B cell (primary cell): ENCODE measurements around the gene SDR42E1. TPM values are rescaled to one million over a fixed set of nuclear protein-coding genes. Genes with fewer than 3 reads are reported as not detected.

Experiments used
- ATAC-seq: fragments of 200-7000 bp; cut with Tn5 transposase; one replicate; pipeline ENCODE4 v1.10.0; 2021; ENCODE audit warnings: low read depth, mild to moderate bottlenecking, moderate number of reproducible peaks, moderate library complexity
- CTCF ChIA-PET: fragments of 350-600 bp; sonication (Branson Sonifier 250); formaldehyde crosslinking; loops from one replicate; lab custom pipeline; 2021; ENCODE audit warnings: antibody characterized with exemption, inconsistent platforms; lab: Charles Lee
- POLR2A ChIA-PET: fragments of 350-600 bp; sonication (Branson Sonifier 250); formaldehyde crosslinking; loops from one replicate; lab custom pipeline; 2021; ENCODE audit warnings: antibody characterized with exemption; lab: Charles Lee
- DNase-seq: peaks from one replicate; pipeline ENCODE4 v3.0.0; 2013
- H2AFZ ChIP-seq: 2 replicates; pipeline ENCODE4 v1.6.1; 2012; ENCODE audit warnings: mild to moderate bottlenecking, low read depth, low read length; ENCODE audit not compliant: insufficient read depth, poor library complexity, severe bottlenecking
- H3K27ac ChIP-seq, 2 donors: 1 replicate in 1 of 2; 2 replicates in 1 of 2; pipeline ENCODE4 v1.5.1; 2012 to 2013; ENCODE audit warnings: low read length in 2 of 2, mild to moderate bottlenecking in 2 of 2, moderate library complexity in 1 of 2
- H3K27me3 ChIP-seq, 4 experiments: fragments of 200-600 bp in 1 of 4; sonication (generic) in 1 of 4; replicated peaks in 1 of 4; 1 replicate in 2 of 4; 2 replicates in 2 of 4; pipeline versions ENCODE4 v1.6.1 to v1.7.0; 2013 to 2016; ENCODE audit warnings: low read length in 3 of 4, mild to moderate bottlenecking in 2 of 4, mixed read lengths in 1 of 4, moderate library complexity in 1 of 4; ENCODE audit not compliant: insufficient read depth in 4 of 4, control insufficient read depth in 3 of 4; ENCODE audit errors: control extremely low read depth in 1 of 4
- H3K36me3 ChIP-seq, 2 experiments: replicated peaks in 1 of 2; 1 replicate in 1 of 2; 2 replicates in 1 of 2; pipeline versions ENCODE4 v1.6.1 to v1.7.1; 2013; ENCODE audit warnings: low read length in 1 of 2; ENCODE audit not compliant: insufficient read depth in 2 of 2, control insufficient read depth in 1 of 2; ENCODE audit errors: control extremely low read depth in 1 of 2, extremely low read depth in 1 of 2
- H3K4me1 ChIP-seq, 2 donors: fragments of 200-600 bp in 1 of 2; sonication (generic) in 1 of 2; 1 replicate in 1 of 2; 2 replicates in 1 of 2; pipeline versions ENCODE4 v1.5.1 to v1.6.1; 2013 to 2017; ENCODE audit warnings: low read length in 2 of 2; ENCODE audit not compliant: control insufficient read depth in 2 of 2, insufficient read depth in 2 of 2
- H3K4me2 ChIP-seq: replicated peaks from 2 replicates; pipeline ENCODE3; 2012; ENCODE audit warnings: mild to moderate bottlenecking, low read depth, low read length; ENCODE audit not compliant: poor library complexity, severe bottlenecking
- H3K4me3 ChIP-seq, 5 experiments: fragments of 200-600 bp in 1 of 5; sonication (generic) in 1 of 5; 1 replicate in 3 of 5; 2 replicates in 2 of 5; pipeline versions ENCODE4 v1.5.1 to v1.7.0; 2011 to 2016; ENCODE audit warnings: low read length in 4 of 5, mild to moderate bottlenecking in 4 of 5, low read depth in 2 of 5, control low read depth in 1 of 5, moderate library complexity in 1 of 5; ENCODE audit not compliant: insufficient read depth in 1 of 5; ENCODE audit errors: control extremely low read depth in 1 of 5, extremely low read depth in 1 of 5
- H3K79me2 ChIP-seq: fragments of 200-600 bp; sonication (generic); one replicate; pipeline ENCODE4 v1.6.0; 2016; ENCODE audit warnings: low read length; ENCODE audit not compliant: control insufficient read depth, insufficient read depth
- H3K9ac ChIP-seq: fragments of 200-600 bp; sonication (generic); 2 replicates; pipeline ENCODE4 v1.6.1; 2017; ENCODE audit warnings: mild to moderate bottlenecking, low read length, moderate library complexity
- H3K9me3 ChIP-seq, 3 donors: one replicate each; pipeline versions ENCODE4 v1.6.1 to v1.7.1; 2013; ENCODE audit warnings: low read length in 2 of 3; ENCODE audit not compliant: control insufficient read depth in 2 of 3, insufficient read depth in 1 of 3; ENCODE audit errors: control extremely low read depth in 1 of 3
- H4K20me1 ChIP-seq: 2 replicates; pipeline ENCODE4 v1.6.0; 2012; ENCODE audit warnings: mild to moderate bottlenecking, low read length; ENCODE audit not compliant: insufficient read depth, control insufficient read depth, poor library complexity, severe bottlenecking
- H3K27ac Mint-ChIP-seq: one replicate; pipeline ENCODE4 v1.8.0; 2021; ENCODE audit warnings: mixed read lengths
- H3K27me3 Mint-ChIP-seq: one replicate; pipeline ENCODE4 v1.8.0; 2021; ENCODE audit warnings: mixed read lengths
- H3K4me1 Mint-ChIP-seq: one replicate; pipeline ENCODE4 v1.8.0; 2021; ENCODE audit warnings: mixed read lengths
- H3K4me3 Mint-ChIP-seq: one replicate; pipeline ENCODE4 v1.8.0; 2021; ENCODE audit warnings: mixed read lengths
- H3K9me3 Mint-ChIP-seq: one replicate; pipeline ENCODE4 v1.8.0; 2022; ENCODE audit warnings: mixed read lengths; ENCODE audit not compliant: insufficient read depth
- CTCF ChIP-seq: fragments of 200-600 bp; IDR thresholded peaks from one replicate; pipeline ENCODE4 v1.8.0; 2022; ENCODE audit warnings: antibody characterized with exemption, mild to moderate bottlenecking
- EZH2 ChIP-seq: IDR thresholded peaks from 2 replicates; pipeline ENCODE4 v1.6.1; 2012; ENCODE audit warnings: borderline replicate concordance, low read depth, mild to moderate bottlenecking, moderate library complexity, low read length; ENCODE audit not compliant: insufficient read depth, poor library complexity, severe bottlenecking
- WGBS: methylation state at CpG from one replicate; pipeline ENCODE4 v1.1.5; 2013; ENCODE audit warnings: missing lambda C conversion rate; ENCODE audit not compliant: insufficient coverage; 5-methylcytosine and 5-hydroxymethylcytosine counted together
- intact Hi-C: fragments of 100-400 bp; cut with micrococcal nuclease; formaldehyde crosslinking; loops from one replicate; pipeline ENCODE4 v1.10.0; 2022
- polyA plus RNA-seq: library from polyadenylated mRNA; depleted of rRNA; stranded (reverse); fragments of >200 nt; gene quantifications from 2 replicates; pipeline ENCODE4 v1.2.3, GENCODE V29; 2012
- total RNA-seq, 2 donors: library from RNA; stranded (reverse); fragments of 120-200 nt in 1 of 2; gene quantifications; 1 replicate in 1 of 2; 2 replicates in 1 of 2; pipeline versions ENCODE4 v1.2.3 to v1.2.4, GENCODE V29; 2013 to 2022

Gene SDR42E1
- total and polyA plus RNA-seq, 2 donors (not counting 1 experiment from before 2014, with no cell fraction given) = 2.1 to 6.9 TPM

DNA sequence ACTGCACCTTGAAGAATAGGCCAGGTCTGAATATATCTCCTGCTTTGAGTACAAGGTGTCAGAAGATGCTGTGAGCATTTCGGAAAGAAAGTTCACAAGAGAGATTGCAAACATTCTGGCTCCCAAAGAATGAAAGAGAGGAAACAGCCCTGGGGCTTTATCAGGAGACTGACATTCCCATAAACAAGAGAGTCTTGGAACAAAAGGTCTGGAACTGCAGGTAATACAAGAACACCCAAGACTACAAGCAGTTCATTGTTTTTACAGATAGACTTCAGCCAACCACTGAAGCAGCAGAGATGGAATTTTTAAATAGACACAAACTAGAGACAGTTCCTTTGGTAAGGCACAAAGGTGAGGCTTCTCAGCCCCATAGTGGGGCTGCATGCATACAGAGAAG lies 38.2 kb upstream of the SDR42E1 start:
- no peak for ATAC-seq

GRCh38 chr16:82047787-82048186 lies 36.5 kb upstream of the SDR42E1 start:
- H3K4me1 ChIP-seq = no peaks in the 10 kb centered on the region
- DNase-seq (no peak), ATAC-seq (no peak)
- peaks cover 47% of the 10 kb centered on the region for H3K27me3 Mint-ChIP-seq
- H3K79me2 ChIP-seq = no peaks in the 10 kb centered on the region
- ChIA-PET POLR2A (no interaction called here), CTCF (interaction anchor here (2.2 kb wide), 1 partner anchor 14 kb away, joined by 10 read pairs; no protein-coding TSS in a partner anchor)
- H3K36me3 ChIP-seq = no peaks in the 10 kb centered on the region
- intact Hi-C loops = no loop called here
- H3K4me3 ChIP-seq = no peak overlapping the region
- peaks cover 0 to 16% (median 0%) of the 10 kb centered on the region in 4 experiments for H3K27me3 ChIP-seq
- no peaks in the 10 kb centered on the region for H3K9me3 ChIP-seq
- H3K9me3 Mint-ChIP-seq = no peaks in the 10 kb centered on the region
- H3K9ac ChIP-seq = no peak overlapping the region
- TF ChIP-seq EZH2 (no peak), CTCF (no peak)
- H3K4me2 ChIP-seq = no peak overlapping the region
- no peak overlapping the region for H2AFZ ChIP-seq
- no peaks in the 10 kb centered on the region for H3K4me1 Mint-ChIP-seq
- H4K20me1 ChIP-seq = no peaks in the 10 kb centered on the region
- H3K27ac ChIP-seq = no peak overlapping the region
- H3K4me3 Mint-ChIP-seq = no peak overlapping the region
- 94% methylated on average over 2 of the region's 2 CpGs for WGBS
- no peak overlapping the region for H3K27ac Mint-ChIP-seq

More for the DNA sequence above, 38.2 kb upstream of the SDR42E1 start:
- Histone ChIP-seq H3K79me2 (no peaks in the 10 kb centered on the region), H3K4me1 (no peaks in the 10 kb centered on the region), H3K36me3 (no peaks in the 10 kb centered on the region), H3K27me3 (peaks cover 0 to 9% (median 0%) of the 10 kb centered on the region in 4 experiments), H3K9me3 (no peaks in the 10 kb centered on the region), H2AFZ (no peak overlapping the region), H3K4me3 (no peak overlapping the region), H3K9ac (no peak overlapping the region), H3K4me2 (no peak overlapping the region), H3K27ac (no peak overlapping the region), H4K20me1 (no peaks in the 10 kb centered on the region)
- POLR2A ChIA-PET = no interaction called here
- no peak overlapping the region for H3K4me3 Mint-ChIP-seq
- no peaks in the 10 kb centered on the region for H3K9me3 Mint-ChIP-seq
- no CpG with 5 or more reads among the region's 1 CpG for WGBS
- H3K27me3 Mint-ChIP-seq = peaks cover 43% of the 10 kb centered on the region
- TF ChIP-seq CTCF (no peak), EZH2 (no peak)
- H3K27ac Mint-ChIP-seq = no peak overlapping the region
- no peaks in the 10 kb centered on the region for H3K4me1 Mint-ChIP-seq
- CTCF ChIA-PET = no interaction called here
- no peak for DNase-seq
- intact Hi-C loops = no loop called here
